Measurements from ENCODE around the gene SETD3.

Gene SETD3

DNA sequence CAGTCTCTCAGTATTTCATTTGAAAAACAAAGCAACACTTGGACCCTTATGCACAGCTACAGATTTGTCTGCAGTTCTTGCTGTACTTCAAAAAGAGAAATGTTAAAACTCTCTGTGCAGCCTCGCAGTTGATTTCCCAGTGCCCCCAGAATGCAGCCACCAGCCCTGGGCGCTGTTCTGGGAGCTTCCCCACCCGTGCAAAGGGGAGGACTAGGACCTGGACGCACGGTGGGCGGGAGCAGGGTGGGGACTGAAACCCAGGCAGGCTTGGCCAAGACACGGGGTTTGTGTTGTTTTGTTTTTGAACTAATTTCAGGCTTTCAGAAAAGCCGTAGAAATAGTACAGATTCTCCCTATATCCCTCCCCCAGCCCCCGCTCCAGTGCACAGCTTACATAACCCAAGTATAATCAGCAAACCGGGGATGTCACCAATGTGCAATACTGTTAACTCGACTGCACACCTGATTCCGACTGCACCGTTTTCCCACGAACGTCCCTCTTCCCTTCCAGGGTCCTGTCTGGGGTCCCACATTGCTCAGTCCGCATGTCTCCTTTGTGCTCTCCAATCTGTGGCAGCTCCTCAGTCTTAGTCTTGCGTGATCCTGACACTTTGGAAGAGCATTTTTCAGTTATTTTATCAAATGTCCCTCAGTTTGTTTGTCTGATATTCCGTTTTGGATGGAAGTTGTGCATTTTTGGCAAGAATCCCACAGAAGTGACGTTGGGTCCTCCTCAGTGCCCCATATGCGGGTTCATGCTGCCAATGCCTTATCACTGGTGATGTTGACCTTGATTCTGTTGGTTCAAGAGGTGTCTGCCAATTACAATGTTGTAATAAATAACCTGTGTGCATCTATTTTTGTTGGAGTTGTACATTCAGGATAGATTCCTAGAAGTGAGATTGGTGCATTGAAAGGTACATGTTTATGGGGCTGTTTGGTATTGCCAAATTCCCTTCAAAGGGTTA, 95.9 kb downstream of the SETD3 start:
- DNase-seq: no peak

DNA sequence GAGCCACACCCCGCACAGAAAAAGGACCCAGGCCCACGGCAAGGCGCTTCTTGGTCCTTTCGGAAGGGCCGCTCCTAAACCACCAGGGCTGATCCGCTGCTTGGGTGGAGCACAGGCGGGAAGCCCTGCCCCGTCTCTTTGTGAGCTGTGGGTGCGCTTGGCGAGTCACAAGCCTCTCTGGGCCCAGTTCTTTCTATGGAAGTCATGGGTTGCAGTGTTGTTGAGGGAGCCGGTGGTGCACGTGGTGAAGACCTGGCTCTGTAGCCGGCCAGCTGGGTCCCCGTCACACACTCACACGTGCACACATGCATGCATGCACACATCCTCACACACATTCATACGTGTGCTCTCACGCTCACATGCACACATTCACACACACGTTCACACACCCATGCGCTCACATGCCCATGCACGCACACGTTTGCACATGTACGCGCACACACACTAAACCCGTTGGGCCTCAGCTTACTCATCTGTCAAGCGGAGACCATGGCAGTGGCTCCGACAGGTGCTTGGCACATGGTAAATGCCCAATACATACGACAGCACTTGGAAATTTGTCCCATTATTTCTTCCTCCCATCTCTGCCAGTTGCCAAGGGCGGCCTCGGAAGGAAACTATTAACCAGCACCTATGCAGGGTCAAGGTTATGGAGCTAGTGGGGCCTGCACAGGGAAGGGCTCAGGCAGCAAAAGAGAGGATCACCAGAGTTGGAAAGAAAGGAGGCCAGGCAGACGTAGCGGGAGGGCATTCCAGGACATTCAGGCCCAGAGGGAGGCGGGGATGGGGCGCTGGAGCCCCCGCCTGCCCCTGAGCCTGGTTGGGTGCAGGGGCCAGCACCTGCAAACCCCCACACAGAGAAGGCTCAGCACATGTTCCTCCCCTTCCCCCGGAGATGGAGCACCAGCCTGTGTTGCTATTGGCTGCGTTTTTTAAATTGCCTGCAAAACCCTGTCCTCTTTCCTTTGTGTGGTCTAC, 96.9 kb downstream of the SETD3 start:
- no peak for DNase-seq

DNA sequence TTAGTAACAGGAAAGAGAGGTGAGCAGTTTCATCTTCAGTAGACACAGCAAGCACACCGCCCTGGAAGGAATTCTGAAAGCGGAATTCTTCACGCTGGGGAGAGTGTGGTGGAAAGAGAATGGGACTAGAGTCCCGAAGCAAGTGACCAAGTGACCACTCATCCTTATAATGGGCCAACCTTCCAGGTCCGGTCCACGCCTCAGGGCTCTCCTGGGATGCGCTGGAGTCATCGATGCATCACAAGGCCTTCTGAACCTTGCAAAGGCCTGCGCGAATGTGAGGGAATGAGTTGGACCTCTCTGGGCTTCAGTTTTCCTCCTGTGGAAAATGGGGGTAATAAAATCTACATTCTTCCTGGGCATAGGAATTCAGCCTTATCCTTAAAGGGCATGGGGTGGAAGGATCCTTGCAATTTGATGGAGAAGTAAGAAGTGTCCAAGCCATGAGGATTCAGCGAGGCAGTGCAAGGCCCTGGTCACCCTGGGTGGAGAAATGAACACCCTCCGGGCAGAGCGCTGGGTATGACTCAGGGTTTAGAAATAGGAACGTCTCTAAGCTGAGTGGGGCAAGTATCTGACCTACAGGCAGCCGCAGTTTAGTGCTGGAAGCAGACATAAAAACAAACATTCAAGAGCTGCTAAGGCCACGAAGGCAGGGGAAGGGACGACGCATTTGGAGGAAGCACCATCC, 97.7 kb downstream of the SETD3 start:
- DNase-seq: no peak

DNA sequence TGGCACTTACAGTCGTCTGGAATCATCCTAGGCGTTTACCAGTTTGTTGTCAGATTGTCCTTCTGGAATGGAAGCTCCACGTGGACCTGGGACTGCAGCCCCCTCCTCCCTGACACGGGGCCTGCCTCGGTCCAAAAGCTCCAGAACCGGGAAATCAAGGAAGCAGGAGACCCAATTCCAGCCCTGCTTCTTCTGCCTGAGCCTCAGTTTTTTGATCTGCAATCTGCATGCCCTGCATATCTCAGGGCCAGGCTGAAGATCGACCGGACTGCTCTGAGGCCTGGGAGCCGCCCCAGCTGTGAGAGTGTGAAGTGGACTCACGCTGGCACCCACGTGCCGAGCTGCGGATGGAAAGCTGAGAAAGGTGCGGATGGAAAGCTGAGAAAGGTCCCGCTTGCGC, 98.6 kb downstream of the SETD3 start:
- DNase-seq: no peak

DNA sequence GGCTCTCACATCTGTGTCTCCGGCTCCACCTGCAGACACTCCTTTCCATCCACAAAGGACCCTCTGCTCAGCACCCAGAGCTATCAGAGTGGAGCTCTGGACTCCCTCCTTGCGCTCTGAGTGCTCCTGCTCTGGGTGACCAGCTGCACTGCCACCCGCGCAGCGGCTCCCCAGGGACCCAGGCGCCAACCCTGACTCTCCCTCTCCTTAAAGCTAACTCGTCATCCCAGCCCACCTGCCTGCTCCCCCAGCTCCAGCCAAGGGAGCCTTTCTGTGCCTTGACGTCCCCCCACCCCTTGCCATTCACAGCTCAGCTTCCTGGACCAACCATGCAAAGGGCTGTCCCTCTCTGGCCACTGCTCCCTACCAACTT, 99.0 kb downstream of the SETD3 start:
- no peak for DNase-seq

DNA sequence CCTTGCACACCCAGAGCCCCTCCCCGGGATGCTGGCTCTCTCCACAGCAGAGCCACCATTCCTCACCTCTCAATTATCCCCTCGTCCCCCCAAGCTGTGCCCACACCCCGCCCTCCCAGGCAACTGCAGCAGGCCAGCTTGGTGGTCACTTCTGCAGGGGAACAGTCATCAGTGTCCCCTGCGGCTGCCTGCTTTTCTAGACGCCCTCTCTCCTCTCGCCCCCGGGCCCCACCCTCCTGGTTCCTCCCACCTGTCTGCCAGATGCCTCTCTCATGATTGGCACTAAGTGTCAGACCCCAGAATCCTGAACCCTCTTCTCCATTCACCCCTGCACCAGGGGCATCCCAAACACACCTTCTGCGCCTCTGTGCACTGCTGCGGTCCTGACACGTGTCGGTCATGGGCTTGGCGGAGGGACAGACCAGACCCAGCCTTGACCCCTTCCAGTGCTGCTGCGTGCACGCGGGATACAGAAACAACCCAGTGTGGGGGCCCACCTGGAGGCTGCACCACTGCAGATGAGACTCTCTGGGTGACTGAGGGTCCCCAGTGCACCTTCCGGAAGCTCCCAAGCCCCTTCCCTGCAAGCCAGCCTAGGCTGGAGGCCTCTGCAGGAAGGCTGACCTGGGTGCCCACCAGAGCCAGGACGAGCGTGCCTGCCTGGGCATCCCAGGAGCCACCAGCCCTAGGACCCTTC, 99.5 kb downstream of the SETD3 start:
- no peak for DNase-seq

DNA sequence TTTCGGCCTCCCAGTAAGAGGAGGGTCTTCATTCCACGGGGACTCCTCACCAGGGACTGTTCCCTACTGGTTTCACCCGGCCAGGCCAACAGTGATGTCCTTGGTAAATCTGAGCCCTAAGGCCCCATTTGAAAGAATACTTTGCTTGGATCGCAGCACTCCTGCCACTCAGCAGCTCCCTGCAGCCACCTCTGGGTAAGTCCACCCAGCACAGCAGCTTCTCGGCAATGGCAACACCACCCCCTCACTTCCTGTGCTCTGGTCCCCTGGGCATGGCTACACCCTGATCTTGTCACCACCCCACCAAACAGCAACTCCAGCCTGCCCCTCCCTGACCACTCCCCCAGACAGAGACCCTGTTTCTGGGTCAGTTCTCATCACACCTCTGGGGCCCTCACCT, 100.3 kb downstream of the SETD3 start:
- no peak for DNase-seq

DNA sequence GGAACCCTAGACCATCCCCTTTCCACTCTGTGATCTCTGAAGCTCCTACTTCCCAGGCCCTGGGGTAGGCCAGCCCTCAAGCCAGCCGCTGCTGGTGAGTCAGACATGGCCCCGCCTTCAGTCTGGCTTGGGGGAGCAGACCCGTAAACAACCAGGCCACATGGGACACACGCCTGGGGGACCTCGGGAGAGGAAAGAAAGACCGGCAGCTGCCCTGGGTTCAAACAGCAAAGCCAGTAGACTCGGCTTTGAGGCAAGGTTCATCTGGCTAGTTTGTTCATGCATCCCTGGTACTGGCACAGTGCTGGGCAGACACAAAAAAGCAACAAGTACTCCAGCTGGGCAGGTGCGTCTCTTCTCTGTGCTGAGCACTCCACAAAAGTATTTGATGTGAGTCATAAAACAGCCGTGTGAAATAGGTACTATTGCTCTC, 101.9 kb downstream of the SETD3 start:
- DNase-seq: no peak

DNA sequence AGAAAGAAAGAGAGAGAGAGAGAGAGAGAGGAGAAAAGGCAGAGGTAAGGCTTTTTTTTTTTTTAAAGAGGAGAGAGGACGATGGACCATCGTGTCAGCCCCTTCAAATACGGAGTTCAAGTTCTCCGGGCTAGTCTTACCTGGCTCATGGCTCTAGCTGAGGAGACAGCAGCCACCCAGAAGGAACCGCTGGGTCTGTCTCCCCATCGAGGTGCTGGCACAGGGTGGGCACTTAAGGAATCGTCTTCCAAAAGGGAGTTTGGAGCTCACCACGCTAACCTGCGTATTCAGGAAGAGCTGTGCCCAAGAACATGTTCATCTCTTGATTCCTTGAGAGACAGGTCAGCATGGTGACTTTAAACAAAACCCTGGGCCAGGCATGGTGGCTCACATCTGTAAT, 102.7 kb downstream of the SETD3 start:
- no peak for DNase-seq

DNA sequence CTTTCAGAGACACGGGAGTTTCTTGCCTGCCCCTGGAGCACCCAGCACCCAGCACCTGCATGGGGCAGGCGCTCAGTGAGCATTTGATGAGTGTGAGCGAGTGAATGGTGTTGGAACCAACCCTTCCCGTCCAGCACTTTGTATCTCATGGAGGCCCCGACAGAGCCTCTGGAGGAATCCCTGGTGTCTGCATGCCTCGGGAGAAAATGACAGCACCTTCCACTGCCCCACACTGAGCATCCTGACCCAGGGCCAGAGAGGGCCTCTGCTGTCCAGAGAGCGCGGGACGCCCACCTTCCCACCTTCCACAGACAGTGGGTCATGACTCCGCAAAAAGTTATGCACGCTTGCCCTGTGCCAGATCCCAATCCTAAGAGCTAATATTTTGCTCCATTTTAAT, 105.7 kb downstream of the SETD3 start:
- DNase-seq: no peak

DNA sequence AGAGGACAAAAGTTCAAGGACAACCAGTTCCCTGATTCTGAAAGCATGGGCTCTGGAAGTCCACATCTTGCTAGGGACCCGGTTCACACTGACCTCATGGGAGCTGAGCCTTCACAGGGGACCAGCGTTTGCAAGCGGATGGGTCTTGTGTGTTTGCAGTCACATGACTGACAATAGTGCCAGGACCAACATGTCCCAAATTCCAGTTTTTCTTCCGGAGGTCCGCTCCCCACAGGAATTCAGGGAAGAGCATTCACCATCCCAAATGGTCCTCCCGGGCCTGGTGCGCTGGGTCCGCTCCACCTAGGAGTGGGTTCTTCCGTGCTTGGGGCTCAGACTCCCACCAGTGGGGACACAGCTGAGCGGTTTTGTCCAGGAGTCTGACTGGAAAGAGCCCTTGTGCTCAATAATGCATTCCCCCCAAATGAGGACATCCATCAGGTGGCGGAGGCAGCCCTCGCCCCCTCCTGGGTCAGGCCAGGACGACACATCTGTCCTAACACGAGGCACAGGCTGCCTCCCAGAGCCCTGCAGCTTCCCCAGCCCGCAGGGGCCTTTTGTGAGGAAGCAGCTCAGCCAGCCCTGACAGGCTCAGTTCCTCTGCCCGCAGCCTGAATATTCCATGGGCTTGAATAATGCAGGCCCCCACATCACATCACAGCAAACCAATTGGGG, 116.9 kb downstream of the SETD3 start:
- no peak for DNase-seq

DNA sequence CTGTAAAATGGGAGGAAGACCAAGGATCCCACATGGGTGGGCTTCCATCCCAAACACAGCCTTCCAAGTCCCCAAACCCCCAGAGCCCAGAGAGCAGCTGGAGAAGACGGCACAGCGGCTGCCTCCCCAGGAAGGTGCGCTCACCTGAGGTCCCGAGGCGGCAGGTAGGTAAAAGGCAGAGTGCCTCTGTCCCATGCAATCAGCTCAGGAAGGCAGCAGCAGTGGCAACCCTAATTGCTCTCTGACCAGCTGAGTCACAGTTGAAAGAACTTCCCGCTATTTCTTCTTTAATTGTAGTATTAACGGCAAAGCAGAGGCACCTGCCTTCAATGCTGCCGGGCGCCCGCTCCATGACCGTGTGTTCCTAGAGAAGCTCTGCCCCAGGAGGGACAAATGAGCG, 117.6 kb downstream of the SETD3 start:
- DNase-seq: no peak

DNA sequence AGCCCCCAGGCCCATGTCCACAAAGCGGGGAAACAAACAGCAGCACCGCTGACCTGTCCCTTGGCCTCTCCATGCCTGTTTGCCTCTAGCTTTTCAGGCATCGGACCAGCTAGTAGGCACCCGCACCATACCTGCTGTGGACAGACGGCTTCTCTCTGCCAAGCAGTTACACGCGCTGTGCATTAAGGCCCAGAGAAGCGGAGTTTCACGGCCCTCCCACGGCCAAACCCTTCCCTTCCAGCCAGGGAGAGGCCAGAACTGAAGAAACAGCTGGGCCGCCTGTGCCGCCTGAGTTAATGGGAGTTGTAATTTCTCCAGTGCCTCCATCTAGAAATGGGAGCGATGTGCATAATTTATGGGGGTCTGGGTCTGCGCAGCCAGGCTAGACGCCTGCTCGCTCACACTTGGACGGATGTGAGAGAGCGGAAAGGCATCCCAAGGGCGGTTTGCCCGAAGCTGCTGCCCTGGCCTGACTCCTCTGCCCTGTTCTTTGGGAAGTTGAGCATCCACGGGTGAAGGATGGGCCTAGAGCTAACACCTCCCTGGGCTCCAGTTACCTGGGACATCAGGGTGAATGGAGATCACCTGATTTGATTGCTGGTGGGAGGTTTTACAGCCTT, 119.0 kb downstream of the SETD3 start:
- DNase-seq: no peak

DNA sequence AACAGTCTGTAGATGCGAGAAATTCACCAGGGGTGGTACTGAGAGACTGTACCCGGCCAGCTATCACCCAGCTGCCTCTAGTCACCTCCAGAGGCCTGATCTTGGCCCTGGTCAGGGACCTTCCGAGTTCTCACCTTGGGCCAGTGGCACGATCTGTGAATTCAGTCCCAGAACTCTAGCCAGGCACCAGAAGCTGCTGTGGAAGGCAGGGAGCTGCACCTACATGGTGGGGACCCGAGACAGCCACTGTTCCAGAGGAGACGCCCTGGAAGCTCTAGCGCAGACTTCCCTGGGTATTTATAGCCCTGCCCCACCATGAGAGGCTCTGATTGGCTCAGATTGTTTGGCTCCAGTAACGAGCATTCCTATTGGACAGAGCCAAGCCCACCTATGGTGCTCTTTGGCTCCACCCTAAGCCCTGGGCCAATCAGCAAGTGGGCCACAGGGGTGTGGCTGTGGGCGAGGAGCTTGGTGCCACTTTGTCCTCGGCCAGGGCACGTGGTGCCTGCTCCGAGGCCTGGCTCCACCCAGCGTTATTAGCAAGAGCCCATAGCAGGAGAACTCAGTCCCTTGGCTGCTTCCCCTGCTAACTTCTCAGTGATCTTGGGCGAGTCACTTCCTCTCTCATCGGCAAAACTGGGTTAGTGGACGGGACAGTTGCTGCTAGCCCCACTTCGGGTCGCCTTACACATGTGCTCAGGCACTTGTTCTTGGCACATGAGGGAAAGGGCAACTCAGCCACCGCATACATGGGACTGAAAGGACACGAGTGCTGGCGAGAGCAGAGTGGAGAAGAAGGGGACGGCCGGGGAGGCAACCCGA, 119.7 kb downstream of the SETD3 start:
- DNase-seq: no peak

DNA sequence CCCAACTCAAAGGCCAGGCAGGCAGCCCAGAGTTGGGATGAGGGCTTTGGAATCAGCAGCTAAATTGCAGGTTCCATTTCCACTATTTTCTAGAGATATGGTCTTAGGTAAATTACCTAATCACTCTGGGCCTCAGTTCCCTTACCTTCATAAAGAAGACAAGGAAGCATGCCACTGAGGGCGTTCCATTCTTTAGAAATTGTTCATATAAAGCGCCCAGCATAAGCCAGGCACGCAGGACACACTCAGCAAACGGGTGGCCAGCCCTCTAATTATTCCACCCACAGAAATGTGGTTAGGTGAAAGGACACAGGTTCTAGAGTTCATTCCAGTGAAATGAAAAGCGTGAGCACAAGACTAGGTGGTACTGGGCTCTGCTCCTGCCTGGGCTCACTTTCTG, 120.8 kb downstream of the SETD3 start:
- DNase-seq: no peak

DNA sequence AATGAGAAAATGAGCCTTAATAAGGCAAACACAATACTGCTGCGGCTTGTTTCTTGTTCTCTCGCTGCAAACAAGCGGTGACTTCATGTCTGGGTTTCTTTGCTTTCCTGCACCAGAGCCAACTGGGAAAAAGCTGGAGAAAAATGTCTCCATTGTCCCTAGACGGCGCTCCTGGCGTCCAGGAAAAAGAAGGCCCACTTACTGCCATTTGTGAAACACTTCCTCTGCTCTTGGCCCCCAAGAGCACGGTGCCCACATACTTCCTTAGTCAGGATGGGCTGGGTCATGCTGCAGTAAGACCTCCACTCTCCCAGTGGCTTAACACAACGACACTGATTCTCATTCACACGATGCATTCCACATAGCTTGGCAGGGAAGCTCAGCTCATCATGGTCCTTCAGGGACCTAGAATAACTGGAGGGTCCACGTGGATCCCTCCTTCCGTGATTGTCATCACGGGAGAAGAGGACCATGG, 122.7 kb downstream of the SETD3 start:
- DNase-seq: peak; percentile 13

DNA sequence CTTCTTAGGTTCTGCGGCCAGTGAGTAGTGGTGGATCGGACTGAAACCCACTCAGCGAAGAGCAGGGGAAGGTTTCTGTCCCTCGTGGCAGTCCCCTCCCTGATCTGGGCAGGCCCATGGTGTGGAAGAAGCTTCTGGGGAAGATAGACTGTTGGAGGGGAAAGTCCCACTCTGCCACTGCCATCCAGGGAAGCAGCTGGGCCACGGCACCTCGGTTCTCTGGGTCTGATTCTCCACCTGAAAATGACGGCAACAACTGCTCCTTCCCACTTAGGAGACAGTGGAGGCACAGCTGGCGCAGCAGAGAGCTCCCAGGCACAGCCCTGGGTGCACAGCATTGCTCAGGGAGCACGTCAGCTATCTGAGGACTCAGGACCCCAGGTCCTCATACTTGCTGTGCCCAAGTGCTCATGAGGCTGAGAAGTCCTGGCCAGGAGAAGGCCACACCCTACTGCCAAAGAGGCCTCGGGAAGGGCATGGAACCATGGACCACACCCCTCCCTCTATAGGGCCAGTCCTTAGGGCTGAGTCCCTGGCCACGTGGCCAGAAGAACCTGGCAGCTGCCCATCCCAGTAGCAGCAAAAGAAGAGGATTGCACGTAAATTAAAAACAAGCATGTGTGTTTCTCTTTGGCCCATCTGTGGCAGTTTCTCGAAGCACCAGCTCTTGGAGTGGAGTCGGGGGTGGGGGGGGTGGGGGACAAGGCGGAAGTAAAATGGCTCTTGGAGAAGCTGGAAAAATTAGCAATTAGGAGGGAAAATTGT, 123.3 kb downstream of the SETD3 start:
- no peak for DNase-seq

DNA sequence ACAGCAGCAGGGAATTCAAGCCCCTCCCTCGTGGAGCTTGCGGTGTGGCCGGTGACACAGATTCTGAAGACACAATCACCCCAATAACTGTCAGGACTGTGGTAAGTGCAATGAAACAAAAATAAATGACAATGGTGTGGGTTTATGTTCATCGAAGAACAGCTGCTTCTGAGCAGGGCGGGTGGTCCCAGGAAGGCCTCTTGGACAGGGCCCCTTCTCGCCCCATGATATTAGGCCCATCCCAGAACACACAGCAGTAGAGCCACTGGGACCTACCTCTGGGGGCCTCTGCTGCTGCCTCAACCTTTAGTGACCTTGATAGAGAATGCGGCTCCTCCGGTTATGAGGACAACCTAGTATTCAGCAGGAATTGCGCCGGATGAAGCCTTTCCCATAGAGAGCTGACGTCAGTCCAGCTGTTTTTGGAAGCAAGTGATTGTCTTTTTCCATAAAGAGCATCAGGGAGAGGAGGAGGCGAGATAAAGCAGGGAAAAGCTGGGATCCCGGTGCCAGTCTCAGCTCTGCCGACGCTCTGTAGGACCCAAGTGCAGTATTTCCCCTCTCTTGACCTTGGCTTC, 124.5 kb downstream of the SETD3 start:
- no peak for DNase-seq
